SK-N-SH (cell line): ENCODE results near the gene OGG1. TPM values are rescaled to one million over a fixed set of nuclear protein-coding genes. Genes with fewer than 3 reads are reported as not detected.

Experiments
- CTCF ChIA-PET: fragments of 300-600, 350-600 bp; formaldehyde crosslinking; extraction: SDS; loops from one replicate; lab custom pipeline; 2021; lab: Yijun Ruan, JAX
- POLR2A ChIA-PET: fragments of 350-600 bp; sonication (Branson Sonifier 250); formaldehyde crosslinking; extraction: SDS; loops from one replicate; lab custom pipeline; 2020; ENCODE audit warnings: antibody characterized with exemption, inconsistent platforms; lab: Yijun Ruan, JAX
- DNase-seq: peaks from one replicate; pipeline ENCODE4 v3.0.0; 2012
- H2AFZ ChIP-seq: fragments of 200-600 bp; sonication (generic); 2 replicates; pipeline ENCODE4 v1.8.1; 2016; ENCODE audit warnings: antibody characterized with exemption, mild to moderate bottlenecking, low read depth
- H3F3A ChIP-seq: fragments of 200-600 bp; sonication (generic); replicated peaks from 2 replicates; pipeline ENCODE3; 2016; ENCODE audit warnings: antibody characterized with exemption, mild to moderate bottlenecking; ENCODE audit not compliant: insufficient read depth
- H3K27ac ChIP-seq, 2 experiments: fragments of 200-500 bp in 1 of 2; fragments of 200-600 bp in 1 of 2; sonication (Bioruptor generic) in 1 of 2; sonication (generic), shearing (Covaris generic) in 1 of 2; 2 replicates each; pipeline versions ENCODE4 v1.5.1 to v1.6.1; 2014 to 2016; ENCODE audit warnings: low read depth in 2 of 2, inconsistent platforms in 1 of 2, low read length in 1 of 2, mild to moderate bottlenecking in 1 of 2, mixed read lengths in 1 of 2
- H3K27me3 ChIP-seq: fragments of 200-600 bp; sonication (generic), shearing (Covaris generic); 2 replicates; pipeline ENCODE4 v1.6.1; 2016; ENCODE audit warnings: mixed run types; ENCODE audit not compliant: insufficient read depth
- H3K36me3 ChIP-seq, 2 experiments: fragments of 200-500 bp in 1 of 2; fragments of 200-600 bp in 1 of 2; sonication (Bioruptor generic) in 1 of 2; sonication (generic) in 1 of 2; replicated peaks in 1 of 2; 2 replicates each; pipeline versions ENCODE3 to v1.5.1; 2014 to 2016; ENCODE audit warnings: low read length in 1 of 2, mild to moderate bottlenecking in 1 of 2; ENCODE audit not compliant: insufficient read depth in 2 of 2, control insufficient read depth in 1 of 2
- H3K4me1 ChIP-seq, 2 experiments: fragments of 200-500 bp in 1 of 2; fragments of 200-600 bp in 1 of 2; sonication (Bioruptor generic) in 1 of 2; sonication (generic), shearing (Covaris generic) in 1 of 2; 2 replicates each; pipeline versions ENCODE4 v1.5.1 to v1.6.1; 2014 to 2016; ENCODE audit warnings: low read depth in 1 of 2, low read length in 1 of 2, mixed run types in 1 of 2; ENCODE audit not compliant: insufficient read depth in 2 of 2, control insufficient read depth in 1 of 2
- H3K4me2 ChIP-seq: fragments of 200-600 bp; sonication (generic), shearing (Covaris generic); 2 replicates; pipeline ENCODE4 v1.6.1; 2017; ENCODE audit warnings: mixed run types
- H3K4me3 ChIP-seq, 2 experiments: fragments of 200-500 bp in 1 of 2; fragments of 200-600 bp in 1 of 2; sonication (Bioruptor generic) in 1 of 2; sonication (generic), shearing (Covaris generic) in 1 of 2; 2 replicates each; pipeline versions ENCODE4 v1.5.1 to v1.8.1; 2014 to 2016; ENCODE audit warnings: low read depth in 2 of 2, inconsistent platforms in 1 of 2, low read length in 1 of 2, mild to moderate bottlenecking in 1 of 2, mixed read lengths in 1 of 2, moderate library complexity in 1 of 2
- H3K79me2 ChIP-seq: fragments of 200-600 bp; sonication (generic); 2 replicates; pipeline ENCODE4 v1.8.1; 2017; ENCODE audit warnings: mild to moderate bottlenecking; ENCODE audit not compliant: insufficient read depth
- H3K9ac ChIP-seq: fragments of 200-600 bp; sonication (generic); 2 replicates; pipeline ENCODE4 v1.6.1; 2017; ENCODE audit warnings: mixed run types
- H3K9me2 ChIP-seq: fragments of 200-600 bp; sonication (generic); 2 replicates; pipeline ENCODE4 v1.6.1; 2017; ENCODE audit warnings: mixed run types
- H3K9me3 ChIP-seq: fragments of 200-600 bp; sonication (generic); 2 replicates; pipeline ENCODE4 v1.6.1; 2017; ENCODE audit warnings: mixed run types, mild to moderate bottlenecking, moderate library complexity
- H4K20me1 ChIP-seq: fragments of 200-600 bp; sonication (generic); 2 replicates; pipeline ENCODE4 v1.6.1; 2017; ENCODE audit warnings: mild to moderate bottlenecking, mixed run types; ENCODE audit not compliant: insufficient read depth
- EZH2phosphoT487 ChIP-seq: fragments of 200-600 bp; sonication (generic); IDR thresholded peaks from 2 replicates; pipeline ENCODE4 v1.6.1; 2017; ENCODE audit warnings: low read depth, mixed run types, mild to moderate bottlenecking, antibody characterized with exemption, moderate library complexity, borderline replicate concordance
- FOSL2 ChIP-seq: IDR thresholded peaks from 2 replicates; pipeline ENCODE4 v1.4.0; 2012; ENCODE audit warnings: low read depth, mild to moderate bottlenecking, moderate library complexity, borderline replicate concordance
- IRF3 ChIP-seq: fragments of 150-350 bp; IDR thresholded peaks from 2 replicates; pipeline ENCODE4 v1.6.1; 2016; ENCODE audit warnings: mild to moderate bottlenecking, low read depth, low read length
- MAX ChIP-seq: IDR thresholded peaks from 2 replicates; pipeline ENCODE4 v1.4.0; 2012; ENCODE audit warnings: low read depth
- MEF2A ChIP-seq: IDR thresholded peaks from 2 replicates; pipeline ENCODE4 v1.4.0; 2012; ENCODE audit warnings: low read depth, borderline replicate concordance
- MXI1 ChIP-seq: IDR thresholded peaks from 2 replicates; pipeline ENCODE4 v1.6.1; 2012; ENCODE audit warnings: mild to moderate bottlenecking, low read depth, low read length, improper control_type of control experiment
- NRF1 ChIP-seq: IDR thresholded peaks from 2 replicates; pipeline ENCODE4 v1.6.1; 2012; ENCODE audit warnings: low read depth, mild to moderate bottlenecking, low read length
- PBX3 ChIP-seq: IDR thresholded peaks from 2 replicates; pipeline ENCODE4; 2012
- RAD21 ChIP-seq: IDR thresholded peaks from 2 replicates; pipeline ENCODE4 v1.6.1; 2012; ENCODE audit warnings: mild to moderate bottlenecking, low read length
- RCOR1 ChIP-seq: fragments of 150-350 bp; IDR thresholded peaks from 2 replicates; pipeline ENCODE4 v1.6.1; 2017; ENCODE audit warnings: antibody characterized with exemption, low read length
- USF1 ChIP-seq: IDR thresholded peaks from 2 replicates; pipeline ENCODE4 v1.4.0; 2012; ENCODE audit warnings: low read depth, borderline replicate concordance
- WGBS: methylation state at CpG from one replicate; pipeline ENCODE4 v1.1.6; 2017; ENCODE audit warnings: low lambda C conversion rate; 5-methylcytosine and 5-hydroxymethylcytosine counted together
- polyA plus RNA-seq, 3 experiments: library from polyadenylated mRNA; depleted of rRNA; stranded (reverse); fragments of >200 nt; gene quantifications; 2 replicates each; pipeline ENCODE4 v1.2.3, GENCODE V29; 2012

OGG1 gene
- polyA plus RNA-seq, 1 of the 3 experiments (the other 2 are of a cell fraction) = 26.8 TPM

GRCh38 chr3:9778143-9779074, 28.7 kb downstream of the OGG1 start:
- no peaks in the 10 kb centered on the region for H3K27me3 ChIP-seq
- ChIA-PET CTCF (no interaction called here), POLR2A (interaction anchor here (1.1 kb wide), 2 partner anchors 9 to 11 kb away, joined by 3 to 4 read pairs; partner anchors contain the start of gene CAMK1)
- H3K9me3 ChIP-seq = no peaks in the 10 kb centered on the region
- no peak for DNase-seq
- no peaks in the 10 kb centered on the region for H3K79me2 ChIP-seq
- peak overlapping the region in 1 of 2 experiments; percentile 6; a peak in 1 of 4 replicates for H3K27ac ChIP-seq
- TF ChIP-seq MXI1 (no peak), RAD21 (no peak)
- H3K4me1 ChIP-seq = no peaks in the 10 kb centered on the region
- 82% methylated on average over 5 of the region's 5 CpGs for WGBS
- H3K4me2 ChIP-seq = no peak overlapping the region
- H3F3A ChIP-seq = peaks cover 13% of the 10 kb centered on the region
- no peak overlapping the region for H2AFZ ChIP-seq
- H3K9me2 ChIP-seq = no peaks in the 10 kb centered on the region
- H4K20me1 ChIP-seq = no peaks in the 10 kb centered on the region
- peaks cover 13 to 20% of the 10 kb centered on the region in 2 experiments for H3K36me3 ChIP-seq
- no peak overlapping the region for H3K9ac ChIP-seq
- no peak overlapping the region for H3K4me3 ChIP-seq

GRCh38 chr3:9779075-9779593, 29.4 kb downstream of the OGG1 start:
- no peak overlapping the region for H3K27ac ChIP-seq
- ChIA-PET POLR2A (interaction anchor here (1.1 kb wide), 1 partner anchor 9 kb away, joined by 4 read pairs; the partner anchor contains the start of gene CAMK1), CTCF (no interaction called here)
- H3K9me3 ChIP-seq = no peaks in the 10 kb centered on the region
- H3K4me1 ChIP-seq = no peaks in the 10 kb centered on the region
- H3K9ac ChIP-seq = no peak overlapping the region
- 91% methylated on average over 5 of the region's 6 CpGs for WGBS
- H3F3A ChIP-seq = peaks cover 13% of the 10 kb centered on the region
- no peak overlapping the region for H3K4me2 ChIP-seq
- no peak overlapping the region for H3K4me3 ChIP-seq
- TF ChIP-seq PBX3 = no peak
- no peak for TF ChIP-seq MEF2A
- TF ChIP-seq FOSL2 = no peak
- no peak for TF ChIP-seq MAX
- TF ChIP-seq NRF1 = no peak
- no peak for TF ChIP-seq USF1
- no peak for TF ChIP-seq RCOR1
- TF ChIP-seq EZH2phosphoT487 = no peak
- TF ChIP-seq IRF3 = no peak
- peaks cover 13 to 26% of the 10 kb centered on the region in 2 experiments for H3K36me3 ChIP-seq
- no peaks in the 10 kb centered on the region for H3K27me3 ChIP-seq
- H2AFZ ChIP-seq = no peak overlapping the region
- H3K9me2 ChIP-seq = no peaks in the 10 kb centered on the region
- H3K79me2 ChIP-seq = no peaks in the 10 kb centered on the region
- no peaks in the 10 kb centered on the region for H4K20me1 ChIP-seq
- DNase-seq = no peak
